Measurements from ENCODE around the gene RAB36. TPM values are rescaled to one million over a fixed set of nuclear protein-coding genes. Genes with fewer than 3 reads are reported as not detected.
A peak's percentile ranks its signal among the peaks of the same experiment; 100 is the strongest.

The RAB36 gene
- total RNA-seq, 4 donors from 2014 or later: 0.35 to 0.55 TPM; not detected in 2

- Histone ChIP-seq H3K4me1 (peaks cover 34 to 41% of the 10 kb centered on the region in 2 donors), H3K27ac (peak within 1 kb of the TSS; percentile 57 to 68 (median 65)), H3K4me3 (peak within 1 kb of the TSS; percentile 53 to 71 (median 59)), H3K27me3 (no peaks in the 10 kb centered on the region), H3K36me3 (no peaks in the 10 kb centered on the region), H3K9me3 (no peaks in the 10 kb centered on the region)
- DNase-seq (peak; percentile 27 to 41), ATAC-seq (peak; percentile 65 to 70)
- intact Hi-C loops (cut with DNase I; ENCODE audit: low total_unique reads): loop anchor here (5.0 kb wide), 1 partner anchor 57 kb away; no protein-coding TSS in a partner anchor
- TF ChIP-seq CTCF (IDR thresholded peaks at IDR 0.05 in 4 of 5, conservative IDR thresholded peaks at IDR 0.05 in 1 of 5): peak in 1 of 5 experiments; percentile 25
- peak; percentile 66 to 73 for TF ChIP-seq POLR2A (IDR thresholded peaks at IDR 0.05)
- in situ Hi-C loops (cut with MboI; ENCODE audit: low sequenced_read_pairs in 4 of 4): loop anchor here in 2 of 4 donors (25.0 kb wide), 1 partner anchor 207 kb away; no protein-coding TSS in a partner anchor
Observed at GRCh38 chr22:23180301-23180892, 35.1 kb downstream of the RAB36 start, which contains the start of gene BCR. Gene BCR (plus strand): TSS chr22:23180509. CDS start chr22:23180961, 452 bp downstream.

GRCh38 chr22:23180893-23181720, 35.8 kb downstream of the RAB36 start:
- TF ChIP-seq CTCF (IDR thresholded peaks at IDR 0.05 in 4 of 5, conservative IDR thresholded peaks at IDR 0.05 in 1 of 5): no peak
- TF ChIP-seq POLR2A (IDR thresholded peaks at IDR 0.05): no peak
- no peaks in the 10 kb centered on the region for H3K9me3 ChIP-seq
- no peaks in the 10 kb centered on the region for H3K36me3 ChIP-seq
- H3K4me3 ChIP-seq: peak overlapping the region; percentile 49 to 64 (median 55)
- intact Hi-C loops (cut with DNase I; ENCODE audit: low total_unique reads) (loop anchor here (5.0 kb wide), 1 partner anchor 56 kb away; no protein-coding TSS in a partner anchor), in situ Hi-C loops (cut with MboI; ENCODE audit: low sequenced_read_pairs in 4 of 4) (loop anchor here in 2 of 4 donors (25.0 kb wide), 1 partner anchor 206 kb away; no protein-coding TSS in a partner anchor)
- H3K27ac ChIP-seq: no peak overlapping the region
- no peak for ATAC-seq
- DNase-seq: no peak
- H3K4me1 ChIP-seq: peaks cover 36 to 41% of the 10 kb centered on the region in 2 donors
- no peaks in the 10 kb centered on the region for H3K27me3 ChIP-seq

GRCh38 chr22:23181721-23182308, 36.5 kb downstream of the RAB36 start:
- H3K36me3 ChIP-seq: no peaks in the 10 kb centered on the region
- H3K4me3 ChIP-seq: peak overlapping the region; percentile 31 to 54 (median 51)
- ATAC-seq: no peak
- H3K9me3 ChIP-seq: no peaks in the 10 kb centered on the region
- in situ Hi-C loops (cut with MboI; ENCODE audit: low sequenced_read_pairs in 4 of 4) (loop anchor here in 2 of 4 donors (25.0 kb wide), 1 partner anchor 205 kb away; no protein-coding TSS in a partner anchor), intact Hi-C loops (cut with DNase I; ENCODE audit: low total_unique reads) (loop anchor here (5.0 kb wide), 1 partner anchor 55 kb away; no protein-coding TSS in a partner anchor)
- H3K27ac ChIP-seq: no peak overlapping the region
- peaks cover 36 to 41% of the 10 kb centered on the region in 2 donors for H3K4me1 ChIP-seq
- TF ChIP-seq POLR2A (IDR thresholded peaks at IDR 0.05) (no peak), CTCF (IDR thresholded peaks at IDR 0.05 in 4 of 5, conservative IDR thresholded peaks at IDR 0.05 in 1 of 5) (no peak)
- no peaks in the 10 kb centered on the region for H3K27me3 ChIP-seq
- DNase-seq: no peak

- DNase-seq: peak in 1 of 2 donors; percentile 30
- peak overlapping the region; percentile 31 to 54 (median 51) for H3K4me3 ChIP-seq
- peaks cover 36 to 41% of the 10 kb centered on the region in 2 donors for H3K4me1 ChIP-seq
- no peaks in the 10 kb centered on the region for H3K9me3 ChIP-seq
- in situ Hi-C loops (cut with MboI; ENCODE audit: low sequenced_read_pairs in 4 of 4) (loop anchor here in 2 of 4 donors (25.0 kb wide), 1 partner anchor 205 kb away; no protein-coding TSS in a partner anchor), intact Hi-C loops (cut with DNase I; ENCODE audit: low total_unique reads) (loop anchor here (5.0 kb wide), 1 partner anchor 55 kb away; no protein-coding TSS in a partner anchor)
- no peak for TF ChIP-seq CTCF (IDR thresholded peaks at IDR 0.05 in 4 of 5, conservative IDR thresholded peaks at IDR 0.05 in 1 of 5)
- TF ChIP-seq POLR2A (IDR thresholded peaks at IDR 0.05): no peak
- no peaks in the 10 kb centered on the region for H3K36me3 ChIP-seq
- H3K27ac ChIP-seq: peak overlapping the region in 2 of 4 donors; percentile 11 to 13
- ATAC-seq: peak in 1 of 2 donors; percentile 47
- H3K27me3 ChIP-seq: no peaks in the 10 kb centered on the region
Observed at GRCh38 chr22:23182309-23183060, 37.2 kb downstream of the RAB36 start.

Data from gastrocnemius medialis (tissue), 4 donors.